GM03348 (cell line): ENCODE measurements around the gene CCBE1.
A peak's percentile ranks its signal among the peaks of the same experiment; 100 is the strongest.

Source experiments
- DNase-seq: peaks from one replicate; pipeline ENCODE4 v3.0.0; 2012; ENCODE audit warnings: low spot score

Gene CCBE1

DNA sequence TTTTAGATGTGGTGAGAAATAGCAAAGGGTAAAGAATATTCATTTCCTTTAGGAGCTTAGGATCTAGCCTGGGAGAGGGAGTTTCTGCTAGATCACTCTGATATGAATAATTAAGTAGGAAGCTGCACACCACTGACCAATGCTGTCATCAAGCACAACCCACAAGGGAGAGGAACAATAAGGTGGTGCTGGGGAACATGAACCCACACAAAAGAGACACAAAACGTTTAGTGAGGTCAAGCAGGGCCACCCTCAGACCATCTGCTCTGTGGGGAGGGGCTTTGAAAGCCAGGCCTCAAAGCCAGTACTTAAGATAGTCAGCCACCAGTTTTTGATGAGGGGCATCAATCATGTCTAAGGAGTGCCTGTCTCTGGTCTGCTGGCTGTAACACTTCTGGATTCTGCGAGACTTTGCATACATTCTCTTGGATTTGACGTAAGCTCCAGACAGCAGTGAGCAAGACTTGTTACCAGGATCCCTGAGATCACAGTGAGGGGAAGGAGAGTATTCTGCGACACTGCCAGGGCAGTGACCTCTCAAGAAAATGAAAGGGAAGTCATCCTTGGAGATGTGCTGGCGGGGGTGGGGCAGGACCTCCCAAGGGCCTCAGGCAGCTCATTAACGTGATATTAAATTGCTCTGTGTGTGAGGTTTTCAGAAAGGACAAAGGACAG lies 127.0 kb downstream of the CCBE1 start:
- DNase-seq = no peak

DNA sequence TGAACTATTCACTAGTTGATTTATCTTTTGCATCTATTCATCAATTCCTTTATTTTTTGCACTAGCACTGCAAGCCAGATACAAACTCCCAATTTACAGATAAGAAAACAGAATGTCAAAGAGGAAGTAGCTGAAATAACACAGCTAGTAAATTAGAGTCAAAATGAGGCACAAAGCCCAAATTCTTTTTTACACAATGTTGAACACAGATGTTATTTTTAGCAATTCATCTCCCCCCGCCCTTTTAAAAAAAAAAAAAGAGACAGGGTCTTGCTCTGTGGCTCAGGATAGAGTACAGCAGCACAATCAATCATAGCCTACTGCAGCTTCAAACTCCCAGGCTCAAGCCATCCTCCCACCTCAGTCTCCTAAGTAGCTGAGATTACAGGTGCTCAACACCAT lies 127.8 kb downstream of the CCBE1 start:
- no peak for DNase-seq

DNA sequence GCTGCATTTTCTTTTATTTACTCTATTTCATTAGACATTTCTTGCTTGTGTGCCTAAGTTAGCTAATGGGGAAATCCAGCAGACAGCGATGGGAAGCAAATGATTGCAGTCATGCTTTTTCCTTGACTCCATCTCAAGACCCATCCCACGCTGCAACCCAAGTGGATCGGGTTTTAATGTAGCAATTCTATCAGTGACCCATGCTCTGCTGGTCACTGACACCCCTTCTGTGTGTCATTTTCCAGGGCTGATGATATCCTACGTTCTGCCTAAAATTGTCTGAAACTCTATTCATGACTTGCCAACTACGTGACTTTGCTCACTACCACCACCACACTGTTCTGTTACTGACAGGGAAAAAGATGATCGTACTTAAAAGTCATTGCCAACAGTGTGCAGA lies 129.8 kb downstream of the CCBE1 start:
- no peak for DNase-seq

DNA sequence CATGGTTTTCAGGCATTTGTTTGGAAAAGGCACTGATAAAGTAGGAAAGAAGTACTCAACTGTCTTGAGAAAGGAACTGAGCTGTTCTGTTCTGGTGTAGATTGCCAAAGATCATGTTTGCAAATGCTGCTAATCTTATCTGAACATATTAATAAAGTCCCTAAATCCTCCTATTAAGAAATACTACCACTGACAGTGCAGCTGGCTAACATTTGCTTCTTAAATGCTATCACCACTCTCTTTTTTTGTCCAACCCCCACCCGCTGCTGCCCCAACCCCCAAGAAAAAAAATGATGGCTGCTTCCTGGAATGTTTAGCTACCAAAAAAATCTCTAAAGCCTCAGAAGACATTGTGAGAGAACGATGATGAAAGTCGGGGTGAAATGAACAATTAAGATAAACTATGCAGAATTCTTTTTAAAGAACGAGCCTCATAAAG lies 130.7 kb downstream of the CCBE1 start:
- DNase-seq = peak; percentile 18

DNA sequence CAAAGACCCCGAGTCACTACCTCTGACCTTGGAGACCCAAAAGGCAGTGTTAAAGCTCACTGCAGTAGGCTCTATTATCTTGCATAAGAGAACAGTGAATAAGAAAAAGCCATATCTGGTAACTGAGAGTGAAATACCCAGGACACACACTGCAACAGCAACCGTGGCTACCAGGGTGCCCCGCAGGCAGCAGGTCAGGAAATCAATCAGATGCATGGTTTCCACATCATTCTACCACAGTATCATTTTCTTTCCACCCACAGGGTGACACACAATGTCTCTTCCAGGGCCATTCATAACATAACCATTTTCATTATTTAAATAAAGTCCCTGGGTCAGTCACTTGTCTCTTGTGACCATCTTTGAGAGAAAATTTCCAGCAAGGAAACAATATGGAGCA lies 131.3 kb downstream of the CCBE1 start:
- DNase-seq = no peak

DNA sequence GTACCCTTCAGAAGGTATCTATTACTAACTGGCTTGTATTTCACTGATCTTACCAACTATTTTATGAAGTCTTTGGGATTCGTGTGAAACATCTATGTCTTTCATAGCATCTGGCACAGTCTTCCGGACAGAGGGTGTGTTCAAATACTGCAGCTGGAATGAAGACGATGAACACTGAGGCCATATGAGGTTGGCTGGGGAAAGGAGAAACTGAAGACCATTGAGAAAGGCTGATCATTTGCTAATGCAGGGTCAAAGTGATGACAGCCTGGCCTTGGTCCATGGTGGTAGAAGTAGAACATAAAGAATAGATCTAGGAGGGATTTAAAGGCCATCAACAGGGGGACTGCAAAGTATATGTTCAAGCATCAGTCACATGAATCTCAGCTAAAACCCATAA lies 132.7 kb downstream of the CCBE1 start:
- peak; percentile 18 for DNase-seq

DNA sequence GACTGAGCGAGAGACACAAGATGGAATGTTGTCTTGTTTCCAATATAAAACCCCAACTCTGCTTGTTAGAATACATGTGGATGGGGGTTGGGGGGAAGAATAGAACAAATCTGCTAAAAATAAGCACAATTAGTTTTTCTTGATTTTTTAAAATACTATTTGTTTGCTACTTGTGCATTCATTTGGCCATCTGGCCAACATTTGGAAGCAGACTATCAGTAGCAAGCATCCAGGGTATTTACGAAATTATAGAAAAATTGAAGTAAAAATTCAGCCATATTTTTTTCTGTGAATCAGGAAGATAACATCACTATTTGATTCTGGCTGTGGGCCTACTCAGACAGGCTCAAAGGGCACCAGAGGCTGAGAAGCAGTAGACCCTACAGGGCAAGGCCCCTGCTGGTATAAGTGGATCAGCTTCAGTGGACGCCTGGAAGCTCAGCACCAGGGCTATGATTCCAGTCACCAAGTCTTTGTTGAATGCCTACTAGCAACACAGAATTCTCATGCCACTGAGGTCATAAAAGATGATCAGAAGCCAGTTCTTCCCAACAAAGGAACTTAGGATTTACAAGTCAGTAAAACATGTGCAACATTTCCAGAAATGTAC lies 133.9 kb downstream of the CCBE1 start:
- no peak for DNase-seq

DNA sequence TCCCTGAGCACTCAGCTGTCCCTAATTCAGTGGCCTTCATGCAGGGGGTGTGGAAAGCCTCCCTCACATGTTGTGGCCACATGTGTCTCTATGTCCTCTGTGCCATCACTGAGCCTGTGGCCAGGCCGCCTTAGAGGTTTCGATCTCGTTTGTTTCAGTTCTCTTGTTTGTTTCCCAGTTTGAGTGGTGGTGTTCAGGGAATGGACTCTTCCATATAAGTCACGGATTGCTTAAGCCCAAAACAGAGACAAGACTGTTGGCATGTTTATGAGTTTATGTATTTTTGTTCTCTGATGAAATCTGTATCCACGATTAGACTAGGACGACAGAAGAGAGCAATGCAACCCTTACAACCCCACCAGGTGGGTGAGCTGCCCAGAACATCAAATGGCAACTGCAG lies 134.5 kb downstream of the CCBE1 start:
- no peak for DNase-seq

DNA sequence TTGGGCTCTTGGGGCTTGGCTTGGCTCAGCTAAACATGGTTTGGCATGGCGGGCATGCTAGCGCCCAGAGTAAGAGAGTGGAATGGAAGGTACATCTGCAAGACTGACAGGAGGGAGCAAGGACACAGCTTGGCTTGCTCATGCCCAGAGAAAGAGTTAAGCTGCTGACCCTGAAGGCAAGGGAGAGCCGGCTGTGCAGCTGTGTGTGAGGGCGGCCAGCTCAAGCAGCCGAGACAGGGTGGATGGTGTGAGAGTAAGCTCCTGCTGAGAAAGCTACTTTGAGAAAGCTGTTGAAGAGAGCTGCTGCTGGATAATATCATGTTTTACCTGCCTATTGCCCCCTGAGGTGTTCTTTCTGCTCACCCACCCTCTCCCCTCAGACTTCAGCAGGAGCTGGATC lies 135.6 kb downstream of the CCBE1 start:
- no peak for DNase-seq

DNA sequence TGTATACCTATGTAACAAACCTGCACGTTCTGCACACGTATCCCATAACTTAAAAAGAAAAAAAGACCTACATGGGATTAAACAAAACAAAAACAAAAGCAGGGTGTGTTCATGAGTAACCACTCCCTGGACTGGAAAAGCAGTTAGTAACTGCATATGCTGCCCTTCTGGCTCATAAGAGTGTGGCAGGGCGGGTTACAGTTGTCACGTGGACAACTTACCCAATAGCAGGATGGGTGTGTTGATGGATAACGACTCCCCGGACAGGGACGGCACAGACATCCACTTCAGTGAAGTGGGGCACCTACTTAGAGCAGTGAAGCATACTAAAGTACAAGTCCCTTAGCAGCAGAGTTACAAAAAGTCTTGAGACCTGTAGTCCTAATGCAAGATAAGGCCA lies 136.7 kb downstream of the CCBE1 start:
- DNase-seq = no peak

DNA sequence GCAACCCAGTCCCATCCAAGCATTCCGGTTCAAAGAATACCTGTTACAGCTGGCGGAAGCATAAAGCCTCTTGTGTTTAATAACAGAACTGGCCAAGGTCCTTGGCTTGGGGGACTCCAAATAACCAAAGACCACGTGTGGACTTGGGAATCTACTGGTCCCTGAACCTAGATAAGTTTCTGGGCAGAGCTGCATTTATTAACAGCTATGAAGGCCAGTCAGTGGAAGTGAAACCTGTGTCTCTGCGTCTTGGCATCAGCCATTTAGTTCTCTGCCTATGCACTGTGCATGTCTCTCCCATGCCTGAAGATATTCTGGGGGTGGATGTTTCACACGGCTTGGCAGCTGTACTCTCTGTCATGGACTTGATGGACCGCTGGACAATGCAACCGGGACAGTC lies 137.7 kb downstream of the CCBE1 start:
- no peak for DNase-seq

DNA sequence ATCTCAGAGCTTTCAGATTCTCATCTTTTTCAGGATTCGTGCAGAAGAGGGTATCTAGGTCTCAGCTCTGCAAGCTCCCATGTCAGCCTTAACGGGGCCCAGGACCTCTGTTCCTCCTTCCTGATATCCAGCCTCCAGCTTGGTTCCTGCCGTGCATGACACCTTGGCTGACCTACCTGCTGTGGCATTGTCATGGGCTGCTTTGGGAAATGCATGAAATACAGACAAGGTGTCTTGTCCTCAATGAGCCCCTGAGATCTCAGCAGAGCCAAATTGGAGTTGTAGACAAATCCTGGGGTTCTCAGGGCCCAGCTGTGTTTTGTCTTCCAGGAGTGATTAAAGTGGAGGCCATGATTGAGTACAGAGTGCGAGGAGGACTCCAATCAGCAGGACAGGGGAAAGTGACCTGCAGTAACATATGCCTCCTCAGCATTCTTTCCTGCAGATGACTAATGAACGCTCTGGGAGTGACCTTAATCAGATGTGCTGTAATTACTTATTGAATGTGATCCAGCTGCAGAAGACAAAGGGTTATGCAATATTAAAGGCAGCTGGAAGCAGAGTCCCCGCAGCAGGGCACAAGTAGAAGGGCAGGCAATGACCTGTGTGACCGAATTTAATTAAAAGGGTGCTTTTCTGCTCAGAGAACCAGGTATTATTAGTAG lies 141.1 kb downstream of the CCBE1 start:
- peak; percentile 65 for DNase-seq

DNA sequence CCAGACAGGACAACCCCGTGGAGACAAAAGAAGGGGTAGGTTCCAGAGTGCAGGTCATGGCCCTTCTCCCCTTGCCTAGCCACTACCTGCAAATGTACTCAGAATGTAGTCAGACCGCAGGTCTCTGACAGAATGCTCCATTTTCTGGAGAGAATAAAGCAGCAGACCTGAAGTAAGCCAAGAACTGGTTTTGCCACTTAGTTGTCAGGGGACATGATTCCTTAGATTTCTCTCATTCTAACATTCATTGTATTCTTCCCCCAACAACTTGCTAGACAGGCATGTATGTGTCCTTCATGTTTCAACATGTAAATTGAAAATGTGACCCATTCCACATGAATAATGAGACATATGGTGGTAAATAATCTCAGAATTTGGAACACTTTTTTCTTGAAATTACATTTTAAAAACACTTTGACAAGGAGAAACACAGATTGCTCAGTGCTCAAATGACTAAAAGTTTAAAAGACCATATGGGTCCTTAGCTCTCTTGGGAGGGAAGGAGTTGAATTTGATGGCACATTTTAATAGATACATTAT lies 142.4 kb downstream of the CCBE1 start:
- no peak for DNase-seq

DNA sequence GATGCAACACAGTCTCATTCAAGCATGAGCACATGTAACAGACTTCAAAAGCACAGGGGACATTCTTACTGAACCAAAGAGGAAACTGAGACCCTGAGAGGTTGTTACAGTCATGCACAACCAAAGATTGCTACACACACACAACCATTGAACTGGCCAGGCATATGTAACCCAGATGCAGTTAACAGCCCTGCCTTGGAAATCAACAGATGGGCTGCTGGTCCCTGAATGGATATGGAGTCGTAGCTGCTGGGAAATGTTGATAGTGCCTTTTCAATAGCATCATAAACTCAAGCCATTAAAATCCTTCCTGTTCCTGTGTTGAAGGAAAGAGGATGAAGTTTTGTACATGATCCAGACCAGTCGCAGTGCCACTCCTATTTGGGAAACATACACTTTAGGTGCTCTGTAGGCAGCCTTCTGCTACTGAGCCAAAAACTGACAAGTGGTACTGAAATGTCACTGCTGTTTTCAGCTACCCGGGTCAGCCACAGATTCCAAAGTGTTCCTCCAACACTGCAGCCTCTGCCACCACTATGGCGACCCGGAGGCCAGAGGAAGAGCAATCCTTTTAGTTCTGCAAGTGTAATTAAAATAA lies 143.9 kb downstream of the CCBE1 start:
- no peak for DNase-seq

DNA sequence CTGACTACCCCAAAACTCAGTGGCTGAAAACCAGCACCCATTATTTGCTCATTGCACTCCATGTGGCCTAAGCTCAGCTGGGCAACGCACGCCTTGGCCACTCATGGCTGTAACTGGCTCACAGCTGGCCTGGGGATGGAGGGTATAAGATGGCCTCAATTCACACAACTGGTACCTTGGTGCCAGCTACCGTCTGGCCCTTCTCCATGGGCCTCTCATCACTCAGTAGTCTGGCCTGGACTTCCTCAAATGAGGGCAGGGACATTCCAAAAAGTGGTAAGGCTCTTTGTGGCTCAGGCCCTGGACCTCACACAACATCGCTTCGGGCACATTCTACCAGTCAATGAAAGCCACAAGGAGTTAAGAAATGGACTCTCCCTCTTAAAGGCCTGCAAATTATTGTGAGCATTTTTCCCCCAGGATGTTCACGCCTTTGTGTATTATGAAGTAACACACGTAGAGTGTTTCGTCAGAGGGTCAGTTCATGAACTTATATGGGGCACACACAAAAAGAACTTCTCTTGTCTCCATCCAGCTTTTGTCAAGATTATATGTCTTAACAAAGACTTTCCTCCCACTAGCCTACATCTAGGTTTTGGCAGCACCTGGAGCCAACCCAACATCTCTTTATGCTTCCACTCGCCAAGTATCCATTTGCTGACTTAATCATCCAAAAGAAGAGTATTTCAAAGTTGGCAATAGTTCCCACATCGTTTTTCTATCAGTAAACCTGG lies 145.2 kb downstream of the CCBE1 start:
- DNase-seq = no peak

DNA sequence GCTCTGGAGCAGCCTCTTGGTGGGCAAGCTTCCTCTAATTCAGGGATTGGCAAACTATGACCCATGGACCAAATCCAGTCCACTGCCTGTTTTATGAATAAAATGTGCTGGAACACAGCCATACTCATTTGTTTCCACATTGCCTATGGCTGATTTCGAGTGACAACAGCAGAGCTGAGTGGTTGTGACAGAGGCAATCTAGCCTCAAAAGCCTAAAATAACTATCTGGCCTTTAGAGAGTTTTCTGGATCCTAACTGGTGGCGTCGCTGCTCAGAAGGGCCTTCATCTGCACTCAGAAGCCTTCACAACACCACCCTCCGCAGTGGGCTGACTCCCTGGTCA lies 147.1 kb downstream of the CCBE1 start:
- no peak for DNase-seq

DNA sequence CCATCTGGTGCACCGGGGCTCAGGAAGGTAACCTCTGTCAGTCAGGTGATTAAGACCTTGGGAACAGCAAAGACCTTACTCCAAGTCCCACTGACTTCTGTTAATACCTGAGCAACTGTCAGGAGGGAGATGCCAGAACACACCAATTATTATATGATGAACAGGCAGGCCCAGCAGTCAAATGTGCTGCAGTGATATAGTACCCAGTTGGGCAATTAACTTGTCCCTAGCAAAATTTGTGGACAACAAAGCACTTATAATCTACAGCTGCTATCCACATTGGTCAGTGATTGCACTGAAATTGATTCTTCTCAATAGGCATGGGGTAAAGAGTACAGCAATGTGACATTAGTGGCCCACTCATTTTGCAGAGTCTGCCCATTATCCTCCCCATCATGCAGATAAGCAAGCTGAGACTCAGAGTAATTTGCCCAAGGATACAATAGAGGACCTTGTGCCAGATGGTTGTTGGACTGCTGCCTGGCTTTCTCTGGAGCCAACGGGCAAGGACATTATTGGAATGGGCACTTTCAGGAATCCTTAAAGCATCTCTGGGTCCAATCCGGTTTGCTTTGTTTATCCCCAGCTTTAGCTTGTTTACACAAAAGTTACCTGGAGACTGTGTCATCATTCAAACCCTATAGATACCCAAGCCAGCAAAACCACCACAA lies 147.6 kb downstream of the CCBE1 start:
- DNase-seq = no peak

DNA sequence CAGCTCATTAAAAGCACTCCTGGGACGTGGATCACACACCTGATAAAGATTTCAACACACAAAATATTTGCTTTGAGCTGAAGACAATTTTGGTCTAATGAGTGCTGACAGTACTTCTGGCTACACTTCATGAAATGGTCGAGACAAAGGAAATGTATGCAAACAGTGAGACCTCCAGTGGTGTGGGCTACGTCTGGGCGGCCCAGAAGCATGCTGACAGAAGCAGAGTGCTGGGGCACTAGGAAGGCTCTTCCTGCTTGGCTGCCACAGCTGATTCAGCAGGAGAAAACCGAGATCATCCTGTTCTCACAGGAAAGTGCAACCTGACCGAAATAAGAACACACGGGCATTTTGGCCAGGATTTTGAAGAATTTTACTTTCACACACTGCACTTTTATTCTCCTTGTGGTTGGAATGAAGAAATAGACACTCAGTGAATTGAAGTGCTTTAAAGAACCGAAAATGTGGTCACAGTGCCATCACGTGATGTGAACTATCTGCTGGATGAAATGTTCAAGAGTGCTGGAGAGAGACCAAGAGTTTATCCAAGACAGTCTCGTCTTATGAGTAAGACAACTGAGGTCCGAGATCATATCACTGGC lies 149.5 kb downstream of the CCBE1 start:
- peak; percentile 71 for DNase-seq

DNA sequence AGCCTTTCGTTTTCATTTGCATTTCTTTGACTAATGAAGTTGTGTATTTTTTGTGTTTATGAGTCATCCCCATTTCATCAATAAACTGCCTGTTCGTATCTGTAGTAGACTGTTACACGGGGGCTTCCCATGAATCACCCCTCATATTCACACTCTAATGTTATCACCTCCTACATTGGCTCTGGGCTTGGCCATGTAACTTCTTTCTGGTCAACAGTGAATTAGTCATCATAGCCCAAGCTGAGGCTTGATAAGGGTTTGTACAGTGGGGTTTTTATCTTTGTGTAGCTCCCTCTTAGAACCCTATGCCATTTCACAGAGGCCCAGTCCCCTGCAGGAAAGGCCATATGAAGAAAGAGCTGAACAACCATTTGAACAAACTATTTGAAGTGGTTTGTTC lies 151.0 kb downstream of the CCBE1 start:
- no peak for DNase-seq

DNA sequence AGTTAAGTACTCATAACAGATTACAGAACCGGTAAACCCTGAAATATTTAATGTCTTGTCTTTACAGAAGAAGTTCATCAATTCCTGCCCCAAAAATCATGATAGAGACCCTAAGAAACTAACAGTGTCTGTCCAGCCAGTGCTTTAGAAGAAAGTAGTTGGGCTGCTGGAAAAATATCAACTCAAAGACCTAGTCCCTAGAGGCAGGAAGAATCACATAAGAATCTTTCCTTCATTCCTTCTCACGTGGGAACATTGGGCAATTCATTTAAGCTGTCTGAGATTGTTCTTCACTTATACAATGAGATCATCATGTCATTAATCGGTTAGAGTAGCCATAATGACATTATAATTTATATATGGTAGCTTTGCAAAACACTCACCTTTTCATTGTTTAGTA lies 156.4 kb downstream of the CCBE1 start:
- DNase-seq = peak; percentile 49

DNA sequence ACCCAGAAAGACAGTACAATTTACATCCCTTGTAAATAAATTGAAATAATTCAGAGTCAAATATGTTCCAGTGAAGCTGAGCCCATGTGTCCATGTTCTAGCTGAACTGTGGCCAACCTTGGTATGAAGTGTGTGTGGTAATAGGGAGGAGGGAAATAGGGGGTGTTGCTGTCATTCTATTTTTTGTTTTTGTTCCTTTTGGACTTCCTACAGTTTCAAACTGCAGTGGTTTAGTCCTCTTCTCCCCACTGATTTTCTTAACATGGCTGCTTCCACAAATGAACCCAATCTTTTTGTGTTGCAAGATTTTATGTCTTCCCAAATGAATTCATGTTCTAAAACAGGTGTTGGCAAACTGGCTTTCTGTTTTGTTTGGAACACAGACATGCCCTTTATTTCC lies 156.9 kb downstream of the CCBE1 start:
- DNase-seq = no peak
